HCT116 (cell line): Measurements from ENCODE around the gene KDM5C. TPM values are rescaled to one million over a fixed set of nuclear protein-coding genes. Genes with fewer than 3 reads are reported as not detected.

Experiments
- ATAC-seq: fragments of 200-7000 bp; cut with Tn5 transposase; 2 replicates; pipeline ENCODE4 v1.9.1; 2020; ENCODE audit warnings: mild to moderate bottlenecking, moderate library complexity
- BruUV-seq: library from RNA; stranded (reverse); fragments of 400-500 nt; replicated peaks from 2 replicates; lab custom pipeline; 2021; lab: Mats Ljungman, UMichigan
- CTCF ChIA-PET: fragments of 300-600 bp; sonication (Branson Sonifier 250); formaldehyde crosslinking; loops from one replicate; lab custom pipeline; 2021; ENCODE audit warnings: antibody characterized with exemption; lab: Charles Lee
- POLR2A ChIA-PET: fragments of 300-600, 350-600 bp; sonication (Branson Sonifier 250); formaldehyde crosslinking; loops from one replicate; lab custom pipeline; 2021; ENCODE audit warnings: antibody characterized with exemption; lab: Charles Lee
- RAD21 ChIA-PET, 2 experiments: fragments of 300-600 bp; sonication (Branson Sonifier 250); formaldehyde crosslinking; loops; one replicate each; lab custom pipeline; 2023; ENCODE audit warnings: low total read pairs in 2 of 2; ENCODE audit not compliant: uncharacterized antibody in 2 of 2, unreplicated experiment in 2 of 2, low non-redundant PET in 1 of 2; lab: Charles Lee
- DNase-seq: peaks from one replicate; pipeline ENCODE4 v3.0.0-alpha.2; 2010; ENCODE audit warnings: low read depth, low spot score
- H2AFZ ChIP-seq: fragments of 200-600 bp; shearing (Covaris generic), sonication (generic); 2 replicates; pipeline ENCODE4 v1.6.1; 2017; ENCODE audit warnings: low read depth, mixed run types, mixed read lengths, antibody characterized with exemption, low read length; ENCODE audit not compliant: poor library complexity, severe bottlenecking
- H3K27ac ChIP-seq: 2 replicates; pipeline ENCODE4 v1.5.1; 2012; ENCODE audit warnings: low read depth, low read length
- H3K27me3 ChIP-seq: fragments of 200-600 bp; sonication (generic); 2 replicates; pipeline ENCODE4 v1.6.1; 2016; ENCODE audit warnings: mixed run types, low read length, mixed read lengths; ENCODE audit not compliant: insufficient read depth
- H3K36me3 ChIP-seq, 2 experiments: fragments of 200-500 bp in 1 of 2; fragments of 200-600 bp in 1 of 2; sonication (Bioruptor generic) in 1 of 2; sonication (generic) in 1 of 2; 2 replicates each; pipeline versions ENCODE4 v1.5.1 to v1.6.1; 2014 to 2016; ENCODE audit warnings: low read length in 2 of 2, inconsistent platforms in 1 of 2, mixed read lengths in 1 of 2, mixed run types in 1 of 2; ENCODE audit not compliant: insufficient read depth in 2 of 2, control insufficient read depth in 1 of 2
- H3K4me1 ChIP-seq, 2 experiments: fragments of 200-600 bp in 1 of 2; sonication (generic) in 1 of 2; 2 replicates each; pipeline versions ENCODE4 v1.5.1 to v1.6.1; 2012 to 2017; ENCODE audit warnings: low read length in 2 of 2, inconsistent platforms in 1 of 2, mild to moderate bottlenecking in 1 of 2, mixed read lengths in 1 of 2, mixed run types in 1 of 2, moderate library complexity in 1 of 2; ENCODE audit not compliant: insufficient read depth in 2 of 2, control insufficient read depth in 1 of 2
- H3K4me2 ChIP-seq: fragments of 200-600 bp; sonication (generic); 2 replicates; pipeline ENCODE4 v1.6.1; 2017; ENCODE audit warnings: mixed run types, low read length, mixed read lengths
- H3K4me3 ChIP-seq, 2 experiments: fragments of 200-600 bp in 1 of 2; sonication (generic) in 1 of 2; replicated peaks in 1 of 2; 2 replicates each; pipeline ENCODE4 v1.5.1; 2011 to 2016; ENCODE audit warnings: low read length in 2 of 2, control low read depth in 1 of 2, low read depth in 1 of 2, mild to moderate bottlenecking in 1 of 2, mixed read lengths in 1 of 2, mixed run types in 1 of 2
- H3K79me2 ChIP-seq: fragments of 200-600 bp; sonication (generic); 2 replicates; pipeline ENCODE4 v1.6.1; 2017; ENCODE audit warnings: mild to moderate bottlenecking, mixed run types, low read length, moderate library complexity, mixed read lengths; ENCODE audit not compliant: insufficient read depth
- H3K9ac ChIP-seq: fragments of 200-600 bp; sonication (generic); 2 replicates; pipeline ENCODE4 v1.6.1; 2016; ENCODE audit warnings: low read length, mixed read lengths
- H3K9me2 ChIP-seq: fragments of 200-600 bp; sonication (generic), shearing (Covaris generic); 2 replicates; pipeline ENCODE4 v1.6.1; 2017; ENCODE audit warnings: mixed run types, mild to moderate bottlenecking, moderate library complexity; ENCODE audit not compliant: insufficient read depth
- H3K9me3 ChIP-seq, 2 experiments: fragments of 200-500 bp in 1 of 2; fragments of 200-600 bp in 1 of 2; sonication (Bioruptor generic) in 1 of 2; sonication (generic) in 1 of 2; 2 replicates each; pipeline ENCODE4 v1.6.1; 2014 to 2017; ENCODE audit warnings: low read length in 2 of 2, mixed read lengths in 2 of 2, inconsistent platforms in 1 of 2, low read depth in 1 of 2, mild to moderate bottlenecking in 1 of 2, mixed run types in 1 of 2, moderate library complexity in 1 of 2; ENCODE audit not compliant: control insufficient read depth in 1 of 2, insufficient read depth in 1 of 2
- H4K20me1 ChIP-seq: fragments of 200-600 bp; sonication (generic), shearing (Covaris generic); 2 replicates; pipeline ENCODE4 v1.6.1; 2017; ENCODE audit warnings: mixed run types, mild to moderate bottlenecking, moderate library complexity; ENCODE audit not compliant: insufficient read depth
- EZH2phosphoT487 ChIP-seq: fragments of 200-600 bp; IDR thresholded peaks from 2 replicates; pipeline ENCODE4 v1.6.1; 2018; ENCODE audit warnings: antibody characterized with exemption, borderline replicate concordance
- JUND ChIP-seq: IDR thresholded peaks from 2 replicates; pipeline ENCODE4 v1.6.1; 2012
- SIN3A ChIP-seq: IDR thresholded peaks from 2 replicates; pipeline ENCODE4 v1.6.1; 2012; ENCODE audit warnings: low read depth
- SP1 ChIP-seq: IDR thresholded peaks from 2 replicates; pipeline ENCODE4 v1.6.1; 2012; ENCODE audit warnings: low read depth
- TCF7L2 ChIP-seq: IDR thresholded peaks from 2 replicates; pipeline ENCODE4 v1.7.0; 2011; ENCODE audit warnings: borderline replicate concordance, inconsistent platforms; ENCODE audit not compliant: insufficient read depth, insufficient read length; ENCODE audit errors: extremely low read depth
- ZNF274 ChIP-seq: fragments of 200-500 bp; sonication (Bioruptor generic); IDR thresholded peaks from 2 replicates; pipeline ENCODE4 v1.6.1; 2014; ENCODE audit warnings: mild to moderate bottlenecking, low read depth, low read length, inconsistent platforms
- intact Hi-C: fragments of 100-400 bp; cut with micrococcal nuclease; formaldehyde crosslinking; loops from 2 replicates; pipeline ENCODE4 v1.10.0; 2022
- total RNA-seq: library from RNA; stranded (reverse); gene quantifications from one replicate; pipeline ENCODE4 v1.2.1, GENCODE V29; 2021; ENCODE audit not compliant: unreplicated experiment
- TF ChIP-seq, protein P1 (sequence below): IDR thresholded peaks from 2 replicates; pipeline ENCODE4 v1.6.1; 2012; ENCODE audit warnings: low read depth
- TF ChIP-seq, protein P2 (sequence below): IDR thresholded peaks from 2 replicates; pipeline ENCODE4 v1.6.1; 2012
- TF ChIP-seq, protein P3 (sequence below): IDR thresholded peaks from 2 replicates; pipeline ENCODE4 v1.6.1; 2011; ENCODE audit warnings: mild to moderate bottlenecking, low read length, moderate library complexity; ENCODE audit not compliant: insufficient replicate concordance; ENCODE audit errors: extremely low read depth

KDM5C gene
- total RNA-seq, 1 experiment from 2014 or later = 72.9 TPM

DNA sequence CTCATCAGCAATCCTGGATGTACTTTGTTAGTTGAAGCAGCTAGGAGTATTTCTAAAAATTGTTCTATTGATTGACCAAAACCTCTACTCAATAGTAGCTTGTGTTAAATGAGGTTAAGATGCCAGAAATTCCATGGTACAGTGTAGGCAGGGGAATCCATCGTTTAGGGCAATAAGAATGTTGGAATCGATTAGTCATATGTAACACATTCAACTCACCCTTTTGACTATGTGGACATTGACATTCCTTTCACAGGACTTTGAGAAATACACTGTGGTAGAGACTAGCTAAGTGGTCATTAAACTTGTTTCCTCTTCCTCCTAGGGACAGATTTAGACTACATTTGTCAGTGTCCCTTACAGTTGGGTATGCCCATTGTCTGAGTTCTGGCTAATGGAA, 40.2 kb downstream of the KDM5C start:
- TF ChIP-seq EZH2phosphoT487 (no peak), TCF7L2 (no peak), JUND (no peak), ZNF274 (no peak), SIN3A (no peak), SP1 (no peak)
- TF ChIP-seq, protein P1, sequence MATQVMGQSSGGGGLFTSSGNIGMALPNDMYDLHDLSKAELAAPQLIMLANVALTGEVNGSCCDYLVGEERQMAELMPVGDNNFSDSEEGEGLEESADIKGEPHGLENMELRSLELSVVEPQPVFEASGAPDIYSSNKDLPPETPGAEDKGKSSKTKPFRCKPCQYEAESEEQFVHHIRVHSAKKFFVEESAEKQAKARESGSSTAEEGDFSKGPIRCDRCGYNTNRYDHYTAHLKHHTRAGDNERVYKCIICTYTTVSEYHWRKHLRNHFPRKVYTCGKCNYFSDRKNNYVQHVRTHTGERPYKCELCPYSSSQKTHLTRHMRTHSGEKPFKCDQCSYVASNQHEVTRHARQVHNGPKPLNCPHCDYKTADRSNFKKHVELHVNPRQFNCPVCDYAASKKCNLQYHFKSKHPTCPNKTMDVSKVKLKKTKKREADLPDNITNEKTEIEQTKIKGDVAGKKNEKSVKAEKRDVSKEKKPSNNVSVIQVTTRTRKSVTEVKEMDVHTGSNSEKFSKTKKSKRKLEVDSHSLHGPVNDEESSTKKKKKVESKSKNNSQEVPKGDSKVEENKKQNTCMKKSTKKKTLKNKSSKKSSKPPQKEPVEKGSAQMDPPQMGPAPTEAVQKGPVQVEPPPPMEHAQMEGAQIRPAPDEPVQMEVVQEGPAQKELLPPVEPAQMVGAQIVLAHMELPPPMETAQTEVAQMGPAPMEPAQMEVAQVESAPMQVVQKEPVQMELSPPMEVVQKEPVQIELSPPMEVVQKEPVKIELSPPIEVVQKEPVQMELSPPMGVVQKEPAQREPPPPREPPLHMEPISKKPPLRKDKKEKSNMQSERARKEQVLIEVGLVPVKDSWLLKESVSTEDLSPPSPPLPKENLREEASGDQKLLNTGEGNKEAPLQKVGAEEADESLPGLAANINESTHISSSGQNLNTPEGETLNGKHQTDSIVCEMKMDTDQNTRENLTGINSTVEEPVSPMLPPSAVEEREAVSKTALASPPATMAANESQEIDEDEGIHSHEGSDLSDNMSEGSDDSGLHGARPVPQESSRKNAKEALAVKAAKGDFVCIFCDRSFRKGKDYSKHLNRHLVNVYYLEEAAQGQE = no peak
- TF ChIP-seq, protein P2, sequence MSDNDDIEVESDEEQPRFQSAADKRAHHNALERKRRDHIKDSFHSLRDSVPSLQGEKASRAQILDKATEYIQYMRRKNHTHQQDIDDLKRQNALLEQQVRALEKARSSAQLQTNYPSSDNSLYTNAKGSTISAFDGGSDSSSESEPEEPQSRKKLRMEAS = no peak
- TF ChIP-seq, protein P3, sequence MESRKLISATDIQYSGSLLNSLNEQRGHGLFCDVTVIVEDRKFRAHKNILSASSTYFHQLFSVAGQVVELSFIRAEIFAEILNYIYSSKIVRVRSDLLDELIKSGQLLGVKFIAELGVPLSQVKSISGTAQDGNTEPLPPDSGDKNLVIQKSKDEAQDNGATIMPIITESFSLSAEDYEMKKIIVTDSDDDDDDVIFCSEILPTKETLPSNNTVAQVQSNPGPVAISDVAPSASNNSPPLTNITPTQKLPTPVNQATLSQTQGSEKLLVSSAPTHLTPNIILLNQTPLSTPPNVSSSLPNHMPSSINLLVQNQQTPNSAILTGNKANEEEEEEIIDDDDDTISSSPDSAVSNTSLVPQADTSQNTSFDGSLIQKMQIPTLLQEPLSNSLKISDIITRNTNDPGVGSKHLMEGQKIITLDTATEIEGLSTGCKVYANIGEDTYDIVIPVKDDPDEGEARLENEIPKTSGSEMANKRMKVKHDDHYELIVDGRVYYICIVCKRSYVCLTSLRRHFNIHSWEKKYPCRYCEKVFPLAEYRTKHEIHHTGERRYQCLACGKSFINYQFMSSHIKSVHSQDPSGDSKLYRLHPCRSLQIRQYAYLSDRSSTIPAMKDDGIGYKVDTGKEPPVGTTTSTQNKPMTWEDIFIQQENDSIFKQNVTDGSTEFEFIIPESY = no peak
- Histone ChIP-seq H4K20me1 (no peaks in the 10 kb centered on the region), H2AFZ (no peak overlapping the region), H3K4me1 (peaks cover 0 to 23% of the 10 kb centered on the region in 2 experiments; a peak in 1 of 4 replicates), H3K27me3 (no peaks in the 10 kb centered on the region), H3K9me3 (no peaks in the 10 kb centered on the region), H3K9me2 (no peaks in the 10 kb centered on the region), H3K4me2 (no peak overlapping the region; the same call in 1 of the 2 replicates), H3K4me3 (no peak overlapping the region), H3K36me3 (no peaks in the 10 kb centered on the region), H3K27ac (no peak overlapping the region), H3K9ac (no peak overlapping the region), H3K79me2 (no peaks in the 10 kb centered on the region)
- ATAC-seq (no peak), DNase-seq (no peak)
- BruUV-seq = no TSS peak
- ChIA-PET RAD21 (no interaction called here), CTCF (no interaction called here), POLR2A (no interaction called here)
- intact Hi-C loops = no loop called here
